SU-DHL-6 (cell line): Measurements from ENCODE around the gene B4GALT6.

Source experiments
- H2AFZ ChIP-seq: fragments of 200-600 bp; sonication (generic); 2 replicates; pipeline ENCODE4 v1.6.1; 2014; ENCODE audit warnings: low read depth, mild to moderate bottlenecking, moderate library complexity, mixed read lengths, antibody characterized with exemption, low read length; ENCODE audit not compliant: severe bottlenecking
- H3F3A ChIP-seq: fragments of 200-600 bp; shearing (Covaris generic); 2 replicates; pipeline ENCODE4 v1.6.0; 2016; ENCODE audit warnings: antibody characterized with exemption, mild to moderate bottlenecking; ENCODE audit not compliant: insufficient read depth
- H3K27ac ChIP-seq: fragments of 200-600 bp; sonication (generic); 2 replicates; pipeline ENCODE4 v1.5.1; 2016; ENCODE audit warnings: low read depth, mild to moderate bottlenecking, low read length, moderate library complexity, mixed read lengths
- H3K27me3 ChIP-seq: fragments of 200-600 bp; sonication (generic), shearing (Covaris generic); 2 replicates; pipeline ENCODE4 v1.6.0; 2014; ENCODE audit warnings: mild to moderate bottlenecking, low read length
- H3K36me3 ChIP-seq: fragments of 200-600 bp; sonication (generic); 2 replicates; pipeline ENCODE4 v1.6.1; 2014; ENCODE audit warnings: mild to moderate bottlenecking, low read length, mixed read lengths
- H3K4me2 ChIP-seq: fragments of 300-600, 200-600 bp; shearing (Covaris generic), sonication (generic); 2 replicates; pipeline ENCODE4 v1.6.0; 2014; ENCODE audit warnings: low read length, low read depth, mild to moderate bottlenecking; ENCODE audit not compliant: poor library complexity, severe bottlenecking
- H3K4me3 ChIP-seq: fragments of 200-600 bp; sonication (generic); 2 replicates; pipeline ENCODE4 v1.5.1; 2014; ENCODE audit warnings: antibody characterized with exemption, low read length, mild to moderate bottlenecking, mixed read lengths; ENCODE audit not compliant: insufficient read depth, poor library complexity, severe bottlenecking
- H3K79me2 ChIP-seq: fragments of 200-600 bp; sonication (generic); 2 replicates; pipeline ENCODE4 v1.6.1; 2014; ENCODE audit warnings: mild to moderate bottlenecking, low read length, moderate library complexity; ENCODE audit not compliant: insufficient read depth
- H3K9ac ChIP-seq: fragments of 200-600 bp; sonication (generic); 2 replicates; pipeline ENCODE4 v1.7.0; 2014; ENCODE audit warnings: mild to moderate bottlenecking, low read length
- H3K9me2 ChIP-seq: fragments of 200-600 bp; sonication (generic); replicated peaks from 2 replicates; pipeline ENCODE4 v1.6.1; 2014; ENCODE audit warnings: low read length; ENCODE audit not compliant: insufficient read depth
- H3K9me3 ChIP-seq: fragments of 200-600 bp; sonication (generic); 2 replicates; pipeline ENCODE4 v1.6.1; 2014; ENCODE audit warnings: low read length, mixed read lengths; ENCODE audit not compliant: insufficient read depth
- H4K20me1 ChIP-seq: fragments of 200-600 bp; sonication (generic); 2 replicates; pipeline ENCODE4 v1.6.1; 2014; ENCODE audit warnings: low read depth, mild to moderate bottlenecking, antibody characterized with exemption, low read length, moderate library complexity, mixed read lengths
- EZH2phosphoT487 ChIP-seq: fragments of 200-600 bp; sonication (generic), shearing (Covaris generic); conservative IDR thresholded peaks from 2 replicates; pipeline ENCODE4 v1.6.1; 2018; ENCODE audit warnings: mild to moderate bottlenecking, antibody characterized with exemption, low read length, moderate library complexity, mixed read lengths
- TF ChIP-seq, protein P1 (sequence below): fragments of 200-600 bp; sonication (generic); IDR thresholded peaks from one replicate; pipeline ENCODE4 v1.5.1; 2017; ENCODE audit warnings: antibody characterized with exemption, mild to moderate bottlenecking, low read length, moderate library complexity; ENCODE audit not compliant: insufficient read depth, poor library complexity, severe bottlenecking

B4GALT6 gene

DNA sequence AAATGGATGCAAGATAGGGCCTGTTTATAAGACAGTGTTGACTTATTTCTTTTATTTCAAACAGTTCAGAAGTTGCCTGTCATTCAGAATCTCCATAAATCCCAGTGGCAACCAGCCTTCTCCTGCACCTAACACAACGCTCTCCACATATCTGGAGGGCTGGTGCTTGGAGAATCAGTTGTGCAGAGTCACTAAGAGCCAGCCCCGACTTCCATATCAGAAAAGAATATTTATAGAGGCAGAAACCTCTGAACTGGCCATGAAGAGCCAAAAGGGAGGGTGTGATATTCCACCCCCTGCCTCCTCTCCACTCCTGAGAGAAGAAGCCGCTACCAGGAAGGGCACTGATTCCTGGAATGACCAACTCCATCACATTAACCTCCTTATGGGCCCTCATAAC, 34.0 kb upstream of the B4GALT6 start:
- Histone ChIP-seq H3K9me3 (no peaks in the 10 kb centered on the region), H3K27me3 (no peaks in the 10 kb centered on the region), H3K27ac (no peak overlapping the region), H3K36me3 (no peaks in the 10 kb centered on the region), H3K4me2 (no peak overlapping the region), H3K4me3 (no peak overlapping the region), H3K79me2 (no peaks in the 10 kb centered on the region), H3K9me2 (no peaks in the 10 kb centered on the region), H2AFZ (no peak overlapping the region), H3K9ac (no peak overlapping the region), H4K20me1 (no peaks in the 10 kb centered on the region), H3F3A (no peaks in the 10 kb centered on the region)
- TF ChIP-seq EZH2phosphoT487 = no peak
- TF ChIP-seq, protein P1, sequence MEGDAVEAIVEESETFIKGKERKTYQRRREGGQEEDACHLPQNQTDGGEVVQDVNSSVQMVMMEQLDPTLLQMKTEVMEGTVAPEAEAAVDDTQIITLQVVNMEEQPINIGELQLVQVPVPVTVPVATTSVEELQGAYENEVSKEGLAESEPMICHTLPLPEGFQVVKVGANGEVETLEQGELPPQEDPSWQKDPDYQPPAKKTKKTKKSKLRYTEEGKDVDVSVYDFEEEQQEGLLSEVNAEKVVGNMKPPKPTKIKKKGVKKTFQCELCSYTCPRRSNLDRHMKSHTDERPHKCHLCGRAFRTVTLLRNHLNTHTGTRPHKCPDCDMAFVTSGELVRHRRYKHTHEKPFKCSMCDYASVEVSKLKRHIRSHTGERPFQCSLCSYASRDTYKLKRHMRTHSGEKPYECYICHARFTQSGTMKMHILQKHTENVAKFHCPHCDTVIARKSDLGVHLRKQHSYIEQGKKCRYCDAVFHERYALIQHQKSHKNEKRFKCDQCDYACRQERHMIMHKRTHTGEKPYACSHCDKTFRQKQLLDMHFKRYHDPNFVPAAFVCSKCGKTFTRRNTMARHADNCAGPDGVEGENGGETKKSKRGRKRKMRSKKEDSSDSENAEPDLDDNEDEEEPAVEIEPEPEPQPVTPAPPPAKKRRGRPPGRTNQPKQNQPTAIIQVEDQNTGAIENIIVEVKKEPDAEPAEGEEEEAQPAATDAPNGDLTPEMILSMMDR = no peak

DNA sequence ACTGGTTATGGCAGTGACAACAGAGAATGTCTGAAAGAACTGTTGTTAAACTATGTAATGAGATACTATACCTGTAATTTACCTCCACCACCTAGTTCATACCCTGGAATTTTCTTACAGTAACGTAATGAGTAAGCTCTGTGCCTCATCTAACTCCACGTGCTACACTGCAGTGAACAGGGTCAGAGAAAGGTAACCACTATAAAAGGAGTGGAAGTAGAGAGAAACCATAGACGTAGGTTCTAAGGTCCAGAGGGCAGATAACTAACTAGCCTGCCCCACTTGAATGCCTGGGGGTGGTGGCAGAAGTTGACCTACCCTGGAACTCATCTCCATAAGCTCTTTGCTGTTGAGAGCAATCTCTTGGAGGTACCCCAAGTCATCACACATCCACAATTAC, 32.0 kb upstream of the B4GALT6 start:
- no peak for TF ChIP-seq EZH2phosphoT487
- TF ChIP-seq, protein P1 = no peak
- H3K9me2 ChIP-seq = no peaks in the 10 kb centered on the region
- no peak overlapping the region for H3K4me3 ChIP-seq

DNA sequence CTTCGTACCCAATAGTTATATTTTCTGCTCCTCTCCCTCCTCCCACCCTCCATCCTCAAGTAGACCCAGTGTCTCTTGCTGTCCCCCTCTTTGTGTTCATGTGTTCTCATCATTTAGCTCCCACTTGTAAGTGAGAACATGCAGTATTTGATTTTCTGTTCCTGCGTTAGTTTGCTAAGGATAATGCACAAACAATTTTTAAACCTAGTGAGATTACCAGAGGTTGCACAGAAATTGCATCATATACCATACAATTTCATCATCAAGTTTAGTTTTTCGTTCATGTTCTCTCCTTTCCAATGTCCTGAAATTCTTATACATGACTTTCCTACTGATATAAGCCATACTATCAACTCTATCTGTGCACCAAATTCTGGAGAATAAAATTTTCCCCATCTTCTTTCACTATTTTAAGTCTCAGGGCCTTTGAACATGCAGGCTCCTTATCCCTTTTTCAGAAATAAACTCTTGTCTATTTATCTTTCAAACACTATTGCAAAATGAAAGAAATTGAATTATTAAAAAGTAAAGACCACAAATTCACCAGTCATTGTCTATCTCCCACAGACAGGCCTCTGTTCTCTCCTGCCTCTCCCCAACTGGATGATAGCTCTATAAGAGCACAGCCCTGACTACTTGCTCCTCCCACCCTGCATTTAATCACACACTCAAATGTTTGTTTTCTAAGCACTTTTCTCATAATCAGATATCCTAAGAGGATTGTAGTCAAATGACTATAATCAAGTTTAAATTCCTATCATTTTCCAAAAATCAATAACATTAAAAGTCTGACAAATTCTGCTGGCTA, 27.2 kb upstream of the B4GALT6 start:
- no peak overlapping the region for H3K4me3 ChIP-seq
- no peaks in the 10 kb centered on the region for H3K79me2 ChIP-seq
- no peaks in the 10 kb centered on the region for H3K36me3 ChIP-seq
- H2AFZ ChIP-seq = no peak overlapping the region
- H3K9me3 ChIP-seq = no peaks in the 10 kb centered on the region
- no peak overlapping the region for H3K27ac ChIP-seq
- no peak overlapping the region for H3K4me2 ChIP-seq
- no peaks in the 10 kb centered on the region for H4K20me1 ChIP-seq
- H3F3A ChIP-seq = no peaks in the 10 kb centered on the region
- TF ChIP-seq EZH2phosphoT487 = no peak
- TF ChIP-seq, protein P1 = no peak
- no peaks in the 10 kb centered on the region for H3K27me3 ChIP-seq
- H3K9ac ChIP-seq = no peak overlapping the region
- H3K9me2 ChIP-seq = no peaks in the 10 kb centered on the region

More for the DNA sequence above, 32.0 kb upstream of the B4GALT6 start:
- Histone ChIP-seq H3K9ac (no peak overlapping the region), H2AFZ (no peak overlapping the region), H3K27me3 (no peaks in the 10 kb centered on the region), H3K79me2 (no peaks in the 10 kb centered on the region), H4K20me1 (no peaks in the 10 kb centered on the region), H3K4me2 (no peak overlapping the region), H3K9me3 (no peaks in the 10 kb centered on the region), H3K27ac (no peak overlapping the region), H3F3A (no peaks in the 10 kb centered on the region), H3K36me3 (no peaks in the 10 kb centered on the region)
